ENCODE data around the gene NFE2L1.
"Not testable (repeated sequence)": the region's sequence is repeated elsewhere in the genome, so short reads cannot be mapped to it uniquely, and the experiment has no call there.

The NFE2L1 gene

DNA sequence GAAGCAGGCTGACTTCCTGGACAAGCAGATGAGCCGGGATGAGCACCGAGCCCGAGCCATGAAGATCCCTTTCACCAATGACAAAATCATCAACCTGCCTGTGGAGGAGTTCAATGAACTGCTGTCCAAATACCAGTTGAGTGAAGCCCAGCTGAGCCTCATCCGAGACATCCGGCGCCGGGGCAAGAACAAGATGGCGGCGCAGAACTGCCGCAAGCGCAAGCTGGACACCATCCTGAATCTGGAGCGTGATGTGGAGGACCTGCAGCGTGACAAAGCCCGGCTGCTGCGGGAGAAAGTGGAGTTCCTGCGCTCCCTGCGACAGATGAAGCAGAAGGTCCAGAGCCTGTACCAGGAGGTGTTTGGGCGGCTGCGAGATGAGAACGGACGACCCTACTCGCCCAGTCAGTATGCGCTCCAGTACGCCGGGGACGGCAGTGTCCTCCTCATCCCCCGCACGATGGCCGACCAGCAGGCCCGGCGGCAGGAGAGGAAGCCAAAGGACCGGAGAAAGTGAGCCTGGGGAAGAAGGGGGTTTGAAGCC, 11.0 kb downstream of the NFE2L1 start:
- H3K4me3 ChIP-seq = no peak overlapping the region
- peak overlapping the region in 1 of 21 experiments; percentile 29 for H3K27ac ChIP-seq

DNA sequence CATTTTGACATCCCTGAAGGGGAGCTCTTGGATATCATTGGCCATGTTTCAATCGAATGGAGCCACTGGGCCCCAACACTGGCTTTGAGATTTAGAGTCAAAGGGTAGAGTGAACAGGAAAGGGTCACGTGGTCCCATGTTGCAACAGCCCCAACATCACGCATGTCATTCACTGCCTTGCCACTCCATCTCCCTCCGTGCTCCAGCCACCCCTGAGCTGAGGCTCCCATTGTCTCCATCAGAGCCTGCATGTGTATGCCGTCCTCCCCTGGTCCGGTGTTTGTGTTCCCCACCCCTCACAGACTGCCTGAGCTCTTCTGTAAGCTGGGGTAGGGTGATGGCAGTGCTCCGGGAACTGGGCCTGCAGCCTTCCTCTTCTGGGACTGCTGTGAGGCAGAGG, 12.1 kb downstream of the NFE2L1 start:
- Histone ChIP-seq H3K4me3 (no peak overlapping the region), H3K27ac (peak overlapping the region in 1 of 21 experiments; percentile 4)

DNA sequence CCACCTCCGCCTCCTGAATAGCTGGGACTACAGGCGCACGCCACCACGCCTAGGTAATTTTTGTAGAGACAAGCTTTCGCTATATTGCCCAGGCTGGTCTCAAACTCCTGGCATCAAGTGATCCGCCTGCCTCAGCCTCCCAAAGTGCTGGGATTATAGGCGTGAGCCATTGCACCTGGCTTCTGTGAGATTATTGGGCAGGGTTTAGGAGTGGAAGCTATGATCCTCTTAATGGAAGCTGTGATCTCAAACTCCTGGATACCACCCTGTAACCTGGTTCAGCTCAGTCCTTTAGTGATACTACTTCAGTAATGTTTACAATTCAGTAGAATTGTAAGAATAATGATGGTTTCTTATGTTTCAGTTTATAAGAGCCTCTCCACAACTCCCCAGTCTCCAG, 14.1 kb downstream of the NFE2L1 start:
- no peak overlapping the region for H3K27ac ChIP-seq

DNA sequence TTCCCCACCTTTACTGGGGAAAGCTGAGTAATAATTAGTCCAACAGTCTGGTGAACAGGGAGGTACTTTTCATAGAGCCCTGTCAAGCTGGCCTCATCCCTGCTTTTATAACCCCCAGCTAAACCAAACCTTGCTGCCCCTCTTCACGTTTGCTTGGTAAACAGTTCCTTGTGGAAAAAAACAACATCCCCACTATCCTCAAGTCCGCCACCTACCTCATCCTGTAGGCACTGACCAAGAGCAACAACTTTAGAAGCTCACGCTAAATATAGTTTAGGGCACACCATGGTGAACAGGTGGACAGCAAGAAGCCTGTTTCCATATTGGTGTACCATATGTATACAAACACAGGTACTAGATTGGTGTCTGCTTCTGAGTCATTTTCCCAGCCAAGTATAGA, 16.5 kb downstream of the NFE2L1 start:
- H3K4me3 ChIP-seq = no peak overlapping the region
- peak overlapping the region in 3 of 21 experiments; percentile 27 to 47 (median 27) for H3K27ac ChIP-seq

More for the DNA sequence above, 14.1 kb downstream of the NFE2L1 start:
- H3K4me3 ChIP-seq = no peak overlapping the region

DNA sequence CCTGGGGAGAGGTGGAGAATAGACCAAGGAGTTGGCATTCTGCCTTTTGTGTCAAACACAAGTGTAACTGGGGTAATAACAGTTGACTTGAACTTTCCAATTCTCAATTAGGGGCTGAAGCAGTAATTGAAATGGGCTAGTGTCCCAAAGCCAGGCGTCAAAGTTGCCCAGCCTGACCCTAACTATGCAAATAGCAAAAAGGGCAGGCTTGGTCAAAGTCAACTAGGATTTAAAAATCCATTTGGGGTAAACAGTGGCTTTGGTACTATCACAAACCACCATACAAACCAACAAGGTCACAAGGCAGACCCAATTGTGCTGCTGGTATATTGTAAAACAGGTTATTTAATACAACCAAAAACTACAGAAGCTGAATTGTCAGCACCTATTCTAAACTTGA, 18.0 kb downstream of the NFE2L1 start:
- Histone ChIP-seq H3K4me3 (no peak overlapping the region), H3K27ac (peak overlapping the region in 2 of 21 experiments; percentile 3 to 4)

DNA sequence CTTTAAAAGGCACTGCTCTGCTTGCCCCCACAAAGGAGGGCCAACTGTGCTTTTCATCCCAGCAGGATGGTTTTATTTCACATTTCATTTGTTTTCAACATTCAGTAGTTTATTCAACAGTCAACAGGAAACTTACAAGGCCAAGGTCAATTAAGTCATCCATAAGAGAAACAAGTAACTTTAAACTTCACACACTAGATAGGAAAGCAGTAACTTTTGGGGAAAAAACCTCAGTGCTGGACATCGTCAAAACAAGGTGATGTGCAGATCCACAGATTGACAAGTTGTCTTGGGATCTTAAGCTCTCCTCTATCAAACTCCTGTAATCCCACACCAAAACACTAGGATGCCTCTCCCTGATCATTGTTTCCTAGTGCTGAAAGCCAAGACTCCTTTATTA, 18.5 kb downstream of the NFE2L1 start:
- Histone ChIP-seq H3K4me3 (no peak overlapping the region), H3K27ac (no peak overlapping the region)

DNA sequence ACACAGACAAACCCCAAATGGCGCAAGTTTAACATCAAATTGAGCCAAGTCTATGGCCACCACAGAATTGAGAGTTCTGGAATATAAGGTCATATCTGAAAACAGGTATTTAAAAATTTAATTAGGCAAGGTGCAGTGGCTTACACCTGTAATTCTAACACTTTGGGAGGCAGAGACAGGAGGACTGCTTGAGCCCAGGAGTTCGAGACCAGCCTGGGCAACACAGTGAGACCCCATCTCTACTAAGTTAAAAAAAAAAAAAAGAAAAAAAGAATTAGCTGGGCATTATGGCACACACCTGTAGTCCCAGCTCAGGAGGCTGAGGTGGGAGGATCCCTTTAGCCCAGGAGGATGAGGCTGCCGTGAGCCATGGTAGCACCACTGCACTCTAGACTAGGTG, 19.1 kb downstream of the NFE2L1 start:
- Histone ChIP-seq H3K27ac (no peak overlapping the region), H3K4me3 (no peak overlapping the region)

DNA sequence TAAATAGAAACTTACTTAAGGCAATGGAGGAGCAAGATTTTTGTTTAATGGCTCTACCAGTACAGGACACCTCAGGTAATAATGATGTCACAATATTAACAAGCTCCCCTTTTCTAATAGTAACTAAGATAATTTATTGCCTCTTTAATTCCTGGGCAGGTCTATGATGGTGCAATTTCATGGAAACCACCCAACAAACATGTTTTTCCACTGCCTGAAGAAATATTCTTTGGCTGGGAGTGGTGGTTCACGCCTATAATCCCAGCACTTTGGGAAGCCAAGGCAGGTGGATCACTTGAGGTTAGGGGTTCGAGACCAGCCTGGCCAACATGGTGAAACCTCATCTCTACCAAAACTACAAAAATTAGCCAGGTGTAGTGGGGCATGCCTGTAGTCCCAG, 19.6 kb downstream of the NFE2L1 start:
- H3K27ac ChIP-seq, H3K4me3 ChIP-seq: not testable (repeated sequence)

DNA sequence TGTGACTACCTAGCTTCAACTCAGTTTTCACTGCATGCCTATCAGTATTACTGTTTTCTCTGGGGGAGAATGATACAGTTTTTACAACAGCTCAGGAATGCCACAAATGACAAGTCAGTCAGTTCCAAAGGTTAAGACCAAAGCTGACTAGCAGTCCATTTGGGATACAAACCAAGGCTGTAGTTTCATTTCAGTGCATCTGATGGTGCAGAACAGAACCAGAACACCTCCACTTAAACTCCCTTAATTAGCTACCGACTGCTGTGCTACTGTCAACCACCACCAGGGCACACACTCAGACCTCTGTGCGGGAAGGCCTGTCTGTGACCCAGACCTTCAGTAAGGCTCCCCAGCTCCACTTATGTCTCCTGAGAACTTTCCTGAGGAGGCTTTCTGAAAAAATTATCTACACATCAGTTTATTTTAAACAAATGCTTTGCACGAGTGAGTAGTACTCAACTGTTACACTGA, 20.4 kb downstream of the NFE2L1 start:
- Histone ChIP-seq H3K27ac (no peak overlapping the region), H3K4me3 (no peak overlapping the region)

DNA sequence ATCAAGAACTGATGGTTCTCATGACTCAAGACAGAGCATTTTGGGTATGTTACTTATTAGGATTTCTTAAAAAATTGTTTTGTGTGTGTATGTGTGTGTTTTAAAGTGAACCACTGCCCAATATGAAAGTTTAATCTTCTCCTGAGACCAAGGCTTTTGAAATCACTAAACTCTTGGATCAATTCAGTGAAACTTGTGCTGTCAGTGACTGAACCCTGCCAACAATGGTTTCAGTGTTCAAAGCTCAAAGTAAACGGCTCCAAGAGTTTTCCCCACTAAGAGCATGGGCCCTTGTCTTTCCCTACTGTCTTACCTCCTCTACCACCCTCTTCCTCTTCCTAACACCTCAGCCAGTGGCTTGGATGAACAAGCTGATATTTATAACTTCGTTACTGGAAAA, 22.0 kb downstream of the NFE2L1 start:
- no peak overlapping the region for H3K4me3 ChIP-seq
- no peak overlapping the region for H3K27ac ChIP-seq

DNA sequence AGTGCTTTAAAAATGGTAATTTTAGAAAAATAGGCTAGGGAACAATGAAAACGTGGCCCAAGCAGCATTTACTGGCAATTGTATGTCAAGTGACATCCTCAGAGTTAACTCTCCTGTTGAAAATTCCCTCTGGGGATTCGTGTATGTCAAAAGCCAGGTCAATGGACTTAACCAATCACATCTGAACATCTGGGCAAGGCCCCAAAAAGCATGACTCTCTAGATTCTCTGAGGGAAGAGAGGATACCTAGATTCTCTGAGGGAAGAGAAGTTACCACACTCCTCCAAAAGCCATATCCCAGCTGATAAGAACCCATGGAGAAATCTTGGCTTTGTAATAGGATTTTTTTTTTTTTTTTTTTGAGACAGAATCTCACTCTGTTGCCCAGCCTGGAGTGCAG, 23.5 kb downstream of the NFE2L1 start:
- no peak overlapping the region for H3K27ac ChIP-seq

DNA sequence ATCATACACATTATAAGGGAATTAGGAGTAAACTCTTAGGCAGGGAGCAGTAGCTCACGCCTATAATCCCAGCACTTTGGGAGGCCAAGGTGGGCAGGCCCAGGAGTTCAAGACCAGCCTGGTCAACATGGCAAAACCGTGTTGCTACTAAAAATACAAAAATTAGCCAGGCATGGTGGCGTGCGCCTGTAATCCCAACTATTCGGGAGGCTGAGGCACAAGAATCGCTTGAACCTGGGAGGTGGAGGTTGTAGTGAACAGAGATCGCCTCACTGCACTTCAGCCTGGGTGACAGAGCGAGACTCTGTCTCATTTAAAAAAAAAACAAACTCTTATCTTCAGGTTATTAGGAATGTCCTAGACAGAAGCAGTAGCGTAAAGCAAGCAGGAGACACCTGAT, 24.7 kb downstream of the NFE2L1 start:
- not testable (repeated sequence) for H3K27ac ChIP-seq, H3K4me3 ChIP-seq

More for the DNA sequence above, 23.5 kb downstream of the NFE2L1 start:
- H3K4me3 ChIP-seq = no peak overlapping the region

DNA sequence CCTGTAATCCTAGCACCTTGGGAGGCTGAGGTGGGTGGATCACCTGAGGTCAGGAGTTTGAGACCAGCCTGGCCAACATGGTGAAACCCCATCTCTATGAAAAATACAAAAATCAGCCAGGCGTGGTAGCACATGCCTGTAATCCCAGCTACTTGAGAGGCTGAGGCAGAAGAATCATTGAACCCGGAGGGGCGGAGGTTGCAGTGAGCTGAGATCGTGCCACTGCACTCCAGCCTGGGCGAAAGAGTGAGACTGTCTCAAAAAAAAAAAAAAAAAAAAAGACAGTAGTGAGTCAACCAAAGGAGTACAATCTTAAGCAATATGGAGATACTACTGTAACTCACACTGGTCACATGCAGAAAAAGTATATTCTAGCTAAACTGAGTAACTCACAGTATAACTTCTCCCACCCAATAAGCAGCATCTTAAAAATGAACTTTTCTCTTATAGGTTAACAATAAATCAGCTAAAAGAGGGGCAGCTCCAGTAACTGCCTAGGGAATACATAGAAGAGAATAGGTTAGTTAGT, 25.5 kb downstream of the NFE2L1 start:
- H3K27ac ChIP-seq = peak overlapping the region in 3 of 21 experiments; percentile 2 to 54 (median 49)

DNA sequence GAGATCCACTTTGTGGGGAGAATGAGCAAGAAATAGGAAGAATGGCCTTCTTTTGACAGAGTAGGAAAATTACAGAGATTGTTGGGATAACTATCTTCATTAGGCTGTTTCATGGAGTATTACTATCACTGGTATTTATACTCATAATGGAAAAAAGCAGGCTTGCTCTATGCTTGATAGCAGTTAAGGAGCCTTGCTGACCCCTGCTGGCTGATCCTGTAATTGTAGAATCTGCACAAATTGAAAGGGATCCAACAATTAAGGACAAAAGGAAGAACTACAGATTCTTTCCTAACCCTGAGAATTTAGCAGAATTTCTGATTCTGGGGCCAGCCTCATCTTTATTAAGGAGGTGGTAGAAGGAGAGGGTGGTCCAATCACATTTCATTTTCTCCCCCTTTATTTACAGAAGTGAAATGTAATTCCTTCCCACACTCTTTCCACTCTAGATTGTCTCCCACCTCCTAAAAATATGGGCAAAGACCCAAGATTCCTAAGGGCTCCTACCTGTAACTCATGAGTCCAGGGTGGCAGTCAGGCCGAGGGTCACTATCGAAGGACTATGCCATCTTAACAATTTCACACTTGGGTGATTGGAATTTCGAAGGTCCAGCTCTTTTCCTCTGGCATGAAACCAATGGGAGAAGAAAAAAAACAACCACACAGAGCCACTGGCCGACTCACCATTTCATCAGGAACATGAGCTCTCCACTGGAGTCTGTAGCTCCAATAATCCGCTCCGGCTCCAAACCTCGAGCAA, 26.3 kb downstream of the NFE2L1 start:
- Histone ChIP-seq H3K27ac (peak overlapping the region in 2 of 21 experiments; percentile 7 to 54), H3K4me3 (no peak overlapping the region)

More for the DNA sequence above, 25.5 kb downstream of the NFE2L1 start:
- H3K4me3 ChIP-seq = not testable (repeated sequence)

DNA sequence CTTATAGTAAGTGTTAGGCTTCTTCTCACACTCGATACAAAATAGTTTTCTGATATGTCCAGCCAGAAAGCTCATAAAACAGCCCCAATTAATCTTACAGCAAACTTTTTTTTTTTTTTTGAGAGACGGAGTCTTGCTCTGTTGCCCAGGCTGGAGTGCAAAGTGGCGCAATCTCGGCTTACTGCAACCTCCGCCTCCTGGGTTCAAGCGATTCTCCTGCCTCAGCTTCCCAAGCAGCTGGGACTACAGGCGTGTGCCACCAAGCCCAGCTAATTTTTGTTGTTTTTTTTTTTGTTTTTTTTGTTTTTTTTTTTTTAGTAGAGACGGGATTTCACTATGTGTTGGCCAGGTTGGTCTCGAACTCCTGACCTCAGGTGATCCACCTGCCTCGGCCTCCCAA, 29.0 kb downstream of the NFE2L1 start:
- not testable (repeated sequence) for H3K27ac ChIP-seq, H3K4me3 ChIP-seq

DNA sequence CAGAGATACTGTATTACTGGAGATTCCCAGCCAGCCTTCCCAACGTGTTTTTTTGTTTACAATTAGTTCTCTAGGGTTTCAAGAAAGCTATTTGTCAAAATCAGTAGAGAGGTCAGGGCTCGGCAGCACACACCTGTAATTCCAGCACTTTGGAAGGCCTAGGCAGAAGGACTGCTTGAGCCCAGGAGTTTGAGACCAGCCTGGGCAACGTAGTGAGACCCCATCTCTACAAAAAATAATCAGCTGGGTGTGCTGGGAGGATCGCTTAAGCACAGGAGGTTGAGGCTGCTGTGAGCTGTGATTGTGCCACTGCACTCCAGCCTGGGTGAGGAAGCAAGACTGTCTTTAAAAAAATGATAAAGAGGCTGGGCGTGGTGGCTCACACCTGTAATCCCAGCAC, 33.7 kb downstream of the NFE2L1 start:
- H3K27ac ChIP-seq = no peak overlapping the region

DNA sequence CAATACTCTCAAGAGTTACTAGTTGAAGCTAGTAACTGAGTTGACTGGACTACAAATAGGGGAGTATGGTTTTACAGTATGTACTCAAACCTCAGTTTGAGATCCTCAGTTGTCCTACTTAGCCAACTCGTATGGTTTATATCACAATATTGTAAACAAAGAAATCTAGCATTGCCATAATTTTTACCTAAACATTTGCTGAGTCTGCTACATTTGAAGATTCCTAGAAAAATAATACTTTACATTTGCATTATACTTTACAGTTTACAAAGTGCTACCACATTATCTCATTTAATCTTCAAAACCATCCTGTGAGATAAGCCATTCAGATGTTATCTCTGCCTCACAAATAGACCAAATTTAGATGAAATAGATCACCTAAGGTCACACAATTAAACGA, 36.8 kb downstream of the NFE2L1 start:
- H3K4me3 ChIP-seq = no peak overlapping the region
- H3K27ac ChIP-seq = no peak overlapping the region

More for the DNA sequence above, 33.7 kb downstream of the NFE2L1 start:
- no peak overlapping the region for H3K4me3 ChIP-seq

DNA sequence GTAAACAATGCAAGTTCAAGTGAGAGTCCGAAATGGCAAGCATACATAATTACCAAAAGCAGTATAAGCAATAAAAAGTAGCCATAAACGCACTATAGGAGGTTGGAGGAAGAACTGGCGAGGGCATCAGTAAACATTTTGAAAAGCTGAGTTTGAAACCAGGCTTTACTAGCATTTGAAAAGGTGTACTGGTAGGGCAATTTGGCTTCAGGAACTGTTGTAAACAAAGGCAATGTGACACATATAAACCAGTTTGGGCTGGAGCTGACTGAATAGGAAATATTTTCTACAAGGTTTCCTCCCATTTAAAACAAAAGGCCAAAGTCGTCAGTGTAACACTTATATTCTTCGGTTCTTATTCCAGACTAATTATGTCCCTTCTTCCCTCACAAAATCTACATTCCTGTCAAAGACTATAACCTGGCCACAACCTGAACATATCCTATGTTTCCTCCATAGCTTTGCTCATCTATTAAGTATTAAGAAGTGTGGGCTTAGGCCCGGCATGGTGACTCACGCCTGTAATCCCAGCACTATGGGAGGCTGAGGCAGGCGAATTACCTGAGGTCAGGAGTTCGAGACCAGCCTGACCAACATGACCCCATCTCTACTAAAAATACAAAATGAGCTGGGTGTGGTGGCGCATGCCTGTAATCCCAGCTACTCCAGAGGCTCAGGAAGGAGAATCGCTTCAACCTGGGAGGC, 45.3 kb downstream of the NFE2L1 start:
- Histone ChIP-seq H3K27ac (peak overlapping the region in 1 of 21 experiments; percentile 31), H3K4me3 (no peak overlapping the region)

DNA sequence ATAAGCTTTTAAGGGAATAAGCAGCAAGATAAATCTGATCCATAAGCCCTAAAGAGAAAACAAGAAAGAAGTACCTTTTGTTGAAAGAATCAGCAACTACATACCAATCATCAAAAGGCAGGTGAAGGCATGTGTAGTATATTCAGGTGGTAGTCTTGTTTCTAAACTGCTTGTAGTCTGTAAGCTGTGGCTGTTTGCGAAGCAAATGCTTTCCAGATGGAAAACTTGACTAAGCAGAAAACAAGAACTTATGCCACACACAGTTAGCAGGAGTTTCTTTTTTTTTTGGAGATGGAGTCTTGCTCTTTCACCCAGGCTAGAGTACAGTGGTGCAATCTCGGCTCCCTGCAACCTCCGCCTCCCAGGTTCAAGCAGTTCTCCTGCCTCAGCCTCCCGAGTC, 47.5 kb downstream of the NFE2L1 start:
- no peak overlapping the region for H3K4me3 ChIP-seq
- H3K27ac ChIP-seq = peak overlapping the region in 3 of 21 experiments; percentile 9 to 33 (median 12)

DNA sequence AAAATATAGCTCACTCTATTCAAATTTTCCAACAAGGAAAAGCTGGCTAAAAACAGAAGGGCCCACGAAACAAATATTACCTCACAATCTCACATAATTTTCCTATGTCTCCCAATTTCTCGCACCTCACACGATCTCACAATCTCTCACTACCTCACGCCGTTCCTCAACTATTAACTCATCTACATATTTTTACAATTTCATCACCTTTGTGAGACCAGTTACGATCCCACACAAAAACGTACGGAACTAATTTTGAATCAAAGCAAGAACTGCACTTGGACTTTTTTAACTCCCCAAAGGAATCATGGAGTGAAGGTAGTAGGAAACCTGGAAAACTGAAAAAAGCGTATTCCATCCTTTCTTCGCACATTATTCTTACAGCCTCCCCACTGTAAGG, 52.0 kb downstream of the NFE2L1 start:
- Histone ChIP-seq H3K4me3 (peak overlapping the region; percentile 68 to 98 (median 86)), H3K27ac (peak overlapping the region in 16 of 21 experiments; percentile 71 to 90 (median 82))
